Activated CD8-positive, alpha-beta memory T cell treated with anti-CD3 and anti-CD28 coated beads for 24 hours (primary cell): Measurements from ENCODE around the gene CASK.
A peak's percentile ranks its signal among the peaks of the same experiment; 100 is the strongest.

ENCODE experiments used
- DNase-seq: peaks from one replicate; pipeline ENCODE4 v3.0.0-alpha.2; 2020

Gene CASK

GRCh38 chrX:41923211-41923977 lies at the start of gene CASK:
Gene CASK (minus strand): TSS chrX:41923554. CDS start chrX:41922988, 566 bp downstream.
- peak; percentile 90 for DNase-seq

GRCh38 chrX:41971346-41971745 lies 48.0 kb upstream of the CASK start:
- no peak for DNase-seq

GRCh38 chrX:41970419-41970818 lies 47.1 kb upstream of the CASK start:
- no peak for DNase-seq

- DNase-seq, result no peak
Measured at GRCh38 chrX:41963348-41963747, 40.0 kb upstream of the CASK start.

GRCh38 chrX:41960142-41960541 lies 36.8 kb upstream of the CASK start:
- DNase-seq, result no peak

- DNase-seq, result no peak
Measured at GRCh38 chrX:41958861-41959260, 35.5 kb upstream of the CASK start.

- no peak for DNase-seq
Measured at GRCh38 chrX:41956027-41956426, 32.7 kb upstream of the CASK start.

- DNase-seq, result no peak
Measured at GRCh38 chrX:41952102-41952501, 28.7 kb upstream of the CASK start.

GRCh38 chrX:41946989-41947612 lies 23.7 kb upstream of the CASK start:
- DNase-seq, result no peak

- DNase-seq, result no peak
Measured at GRCh38 chrX:41946235-41946634, 22.9 kb upstream of the CASK start.

GRCh38 chrX:41935832-41936231 lies 12.5 kb upstream of the CASK start:
- no peak for DNase-seq

- no peak for DNase-seq
Measured at GRCh38 chrX:41933546-41933945, 10.2 kb upstream of the CASK start.

- DNase-seq, result no peak
Measured at GRCh38 chrX:41932885-41933284, 9.5 kb upstream of the CASK start.

GRCh38 chrX:41931591-41931990 lies 8.2 kb upstream of the CASK start:
- DNase-seq, result no peak

GRCh38 chrX:41923978-41924683 lies 777 bp upstream of the CASK start:
- no peak for DNase-seq

GRCh38 chrX:41922431-41923151 lies 763 bp downstream of the CASK start:
- DNase-seq, result peak; percentile 64

GRCh38 chrX:41921492-41922430 lies 1.6 kb downstream of the CASK start:
- no peak for DNase-seq

GRCh38 chrX:41919870-41920269 lies 3.5 kb downstream of the CASK start:
- no peak for DNase-seq

GRCh38 chrX:41917517-41917916 lies 5.8 kb downstream of the CASK start:
- no peak for DNase-seq

- no peak for DNase-seq
Measured at GRCh38 chrX:41913476-41913875, 9.9 kb downstream of the CASK start.

- no peak for DNase-seq
Measured at GRCh38 chrX:41912923-41913322, 10.4 kb downstream of the CASK start.

- no peak for DNase-seq
Measured at GRCh38 chrX:41909068-41909467, 14.3 kb downstream of the CASK start.
